NCI-H2081 (cell line): Measurements from ENCODE around the gene OBSL1.
A peak's percentile ranks its signal among the peaks of the same experiment; 100 is the strongest.

Experiments
- DNase-seq, 2 experiments: peaks; one replicate each; lab custom pipeline; 2025; lab: John Stamatoyannopoulos, UW

Gene OBSL1

GRCh38 chr2:219596954-219597551, 25.7 kb upstream of the OBSL1 start:
- DNase-seq: no peak

GRCh38 chr2:219595256-219595655, 23.9 kb upstream of the OBSL1 start:
- DNase-seq: no peak

- DNase-seq: no peak
Observed at GRCh38 chr2:219593154-219593553, 21.8 kb upstream of the OBSL1 start.

- DNase-seq: no peak
Observed at GRCh38 chr2:219592736-219593135, 21.4 kb upstream of the OBSL1 start.

GRCh38 chr2:219591091-219591490, 19.8 kb upstream of the OBSL1 start:
- DNase-seq: no peak

- no peak for DNase-seq
Observed at GRCh38 chr2:219581346-219581745, 10.0 kb upstream of the OBSL1 start.

GRCh38 chr2:219578811-219579613, 7.7 kb upstream of the OBSL1 start:
- DNase-seq: no peak

- no peak for DNase-seq
Observed at GRCh38 chr2:219576505-219577388, 5.4 kb upstream of the OBSL1 start.

GRCh38 chr2:219575566-219576504, 4.5 kb upstream of the OBSL1 start:
- no peak for DNase-seq

GRCh38 chr2:219574484-219575311, 3.4 kb upstream of the OBSL1 start:
- DNase-seq: no peak

- no peak for DNase-seq
Observed at GRCh38 chr2:219573166-219573565, 1.8 kb upstream of the OBSL1 start.

GRCh38 chr2:219572237-219573001, 1.1 kb upstream of the OBSL1 start, which contains the start of gene INHA:
INHA (plus strand) TSS chr2:219572310; CDS start chr2:219572375, 65 bp downstream.
- DNase-seq: no peak

- DNase-seq: no peak
Observed at GRCh38 chr2:219570924-219571310, 422 bp downstream of the OBSL1 start.

GRCh38 chr2:219570194-219570923, 980 bp downstream of the OBSL1 start:
- DNase-seq: peak; percentile 17 to 60

GRCh38 chr2:219569635-219570034, 1.7 kb downstream of the OBSL1 start:
- no peak for DNase-seq

- DNase-seq: no peak
Observed at GRCh38 chr2:219569041-219569440, 2.3 kb downstream of the OBSL1 start.

GRCh38 chr2:219567791-219568361, 3.5 kb downstream of the OBSL1 start:
- DNase-seq: no peak

- DNase-seq: no peak
Observed at GRCh38 chr2:219567131-219567530, 4.2 kb downstream of the OBSL1 start.

- no peak for DNase-seq
Observed at GRCh38 chr2:219566640-219567039, 4.7 kb downstream of the OBSL1 start.
